ENCODE results near the gene ENTHD1. TPM values are rescaled to one million over a fixed set of nuclear protein-coding genes. Genes with fewer than 3 reads are reported as not detected.

Gene ENTHD1
- total RNA-seq, 1 donor from 2014 or later: not detected

DNA sequence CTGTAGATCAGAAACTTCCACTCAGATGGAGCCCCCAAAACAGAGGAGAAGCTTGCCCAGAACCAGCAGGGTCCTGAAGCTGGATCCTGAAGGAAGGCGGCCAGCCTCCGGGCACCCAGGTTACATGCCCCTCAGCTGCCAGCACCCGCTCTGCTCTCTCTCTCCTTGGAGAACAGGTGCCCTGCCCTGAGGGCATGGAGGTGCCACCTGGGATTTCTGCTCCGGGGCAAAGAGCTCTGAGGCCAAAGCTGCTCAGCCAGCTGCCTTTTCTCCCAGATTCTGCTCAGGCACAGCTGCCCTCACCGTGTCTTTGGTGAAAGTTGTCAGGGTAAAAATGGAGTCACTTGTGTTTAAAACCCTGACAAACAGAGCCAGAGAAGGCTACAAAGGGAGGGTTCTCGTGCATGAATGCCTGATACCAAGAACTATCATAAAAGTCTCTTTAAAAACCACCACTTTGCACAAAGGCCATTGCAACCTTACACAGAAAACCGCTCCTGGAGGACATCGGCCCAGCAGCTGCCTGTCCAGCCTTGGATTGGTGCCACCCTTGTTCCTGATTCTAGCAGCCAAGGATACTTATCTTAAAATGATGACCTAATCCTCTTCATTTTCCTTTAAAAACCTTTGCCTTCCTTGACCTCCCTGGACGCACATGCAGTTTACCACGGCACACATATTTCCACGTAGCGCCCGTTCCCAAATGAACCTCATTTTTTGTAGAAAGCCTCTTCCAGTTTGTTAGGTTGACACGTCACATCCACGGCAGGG lies 183.0 kb downstream of the ENTHD1 start:
- H3K4me3 Mint-ChIP-seq (ENCODE audit: unreplicated experiment): no peak overlapping the region
- H3K27me3 Mint-ChIP-seq (ENCODE audit: unreplicated experiment): peaks cover 4% of the 10 kb centered on the region
- no peak overlapping the region for H3K27ac Mint-ChIP-seq (ENCODE audit: unreplicated experiment)
- peaks cover 5% of the 10 kb centered on the region for H3K4me1 Mint-ChIP-seq (ENCODE audit: low read depth, unreplicated experiment)
- no peak for DNase-seq
- no peaks in the 10 kb centered on the region for H3K36me3 Mint-ChIP-seq (ENCODE audit: unreplicated experiment)
- TF ChIP-seq, protein P1, sequence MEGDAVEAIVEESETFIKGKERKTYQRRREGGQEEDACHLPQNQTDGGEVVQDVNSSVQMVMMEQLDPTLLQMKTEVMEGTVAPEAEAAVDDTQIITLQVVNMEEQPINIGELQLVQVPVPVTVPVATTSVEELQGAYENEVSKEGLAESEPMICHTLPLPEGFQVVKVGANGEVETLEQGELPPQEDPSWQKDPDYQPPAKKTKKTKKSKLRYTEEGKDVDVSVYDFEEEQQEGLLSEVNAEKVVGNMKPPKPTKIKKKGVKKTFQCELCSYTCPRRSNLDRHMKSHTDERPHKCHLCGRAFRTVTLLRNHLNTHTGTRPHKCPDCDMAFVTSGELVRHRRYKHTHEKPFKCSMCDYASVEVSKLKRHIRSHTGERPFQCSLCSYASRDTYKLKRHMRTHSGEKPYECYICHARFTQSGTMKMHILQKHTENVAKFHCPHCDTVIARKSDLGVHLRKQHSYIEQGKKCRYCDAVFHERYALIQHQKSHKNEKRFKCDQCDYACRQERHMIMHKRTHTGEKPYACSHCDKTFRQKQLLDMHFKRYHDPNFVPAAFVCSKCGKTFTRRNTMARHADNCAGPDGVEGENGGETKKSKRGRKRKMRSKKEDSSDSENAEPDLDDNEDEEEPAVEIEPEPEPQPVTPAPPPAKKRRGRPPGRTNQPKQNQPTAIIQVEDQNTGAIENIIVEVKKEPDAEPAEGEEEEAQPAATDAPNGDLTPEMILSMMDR (IDR thresholded peaks at IDR 0.05; ENCODE audit: partially characterized antibody, unreplicated experiment): no peak
- no peaks in the 10 kb centered on the region for H3K9me3 Mint-ChIP-seq (ENCODE audit: unreplicated experiment)

DNA sequence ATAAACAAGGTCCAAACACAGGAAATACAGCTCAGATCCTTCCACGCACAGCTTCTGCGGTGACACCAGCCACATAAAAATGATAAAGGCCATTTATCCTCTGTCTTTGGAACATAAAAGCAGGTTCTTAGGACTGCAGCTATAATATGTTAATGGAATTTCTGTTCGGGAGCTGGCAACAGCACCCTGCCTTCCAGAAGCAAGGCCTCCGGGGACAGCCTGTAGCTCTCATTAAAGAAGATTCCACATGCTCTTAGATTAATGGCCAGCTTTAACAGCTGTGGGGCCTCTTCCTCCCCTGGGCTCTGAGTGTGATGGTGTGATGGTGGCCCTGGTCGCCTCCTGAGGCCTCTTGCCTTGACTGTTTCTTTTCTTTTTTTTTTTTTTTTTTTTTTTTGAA lies 185.7 kb downstream of the ENTHD1 start:
- no peak for DNase-seq

DNA sequence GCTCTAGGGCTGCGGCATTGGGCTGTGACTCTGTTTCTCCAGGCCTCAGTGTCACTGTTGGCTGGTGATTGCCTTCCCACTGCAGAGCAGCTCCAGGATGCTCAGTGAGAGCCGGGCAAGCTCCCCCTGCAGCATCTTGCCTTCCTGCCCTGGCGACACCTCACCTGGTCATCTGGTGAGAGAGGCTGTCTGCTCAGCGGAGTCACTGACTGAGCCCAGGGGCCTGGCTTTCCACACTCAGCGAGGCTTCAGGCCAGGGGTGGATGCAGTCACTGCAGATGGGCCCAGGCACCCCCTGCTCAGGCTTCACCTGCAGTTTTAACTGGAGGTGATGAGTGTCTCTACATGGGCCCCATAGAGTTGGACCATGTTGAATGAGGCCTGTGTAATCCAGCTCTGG lies 186.2 kb downstream of the ENTHD1 start:
- Mint-ChIP-seq H3K4me3 (ENCODE audit: unreplicated experiment) (no peak overlapping the region), H3K4me1 (ENCODE audit: low read depth, unreplicated experiment) (peaks cover 12% of the 10 kb centered on the region), H3K36me3 (ENCODE audit: unreplicated experiment) (no peaks in the 10 kb centered on the region), H3K27me3 (ENCODE audit: unreplicated experiment) (peaks cover 4% of the 10 kb centered on the region), H3K27ac (ENCODE audit: unreplicated experiment) (no peak overlapping the region), H3K9me3 (ENCODE audit: unreplicated experiment) (no peaks in the 10 kb centered on the region)
- no peak for DNase-seq
- TF ChIP-seq, protein P1 (IDR thresholded peaks at IDR 0.05; ENCODE audit: partially characterized antibody, unreplicated experiment): no peak

More for the DNA sequence above, 185.7 kb downstream of the ENTHD1 start:
- Mint-ChIP-seq H3K36me3 (ENCODE audit: unreplicated experiment) (no peaks in the 10 kb centered on the region), H3K27me3 (ENCODE audit: unreplicated experiment) (peaks cover 4% of the 10 kb centered on the region), H3K9me3 (ENCODE audit: unreplicated experiment) (no peaks in the 10 kb centered on the region), H3K4me3 (ENCODE audit: unreplicated experiment) (no peak overlapping the region), H3K27ac (ENCODE audit: unreplicated experiment) (no peak overlapping the region), H3K4me1 (ENCODE audit: low read depth, unreplicated experiment) (peaks cover 14% of the 10 kb centered on the region)
- TF ChIP-seq, protein P1 (IDR thresholded peaks at IDR 0.05; ENCODE audit: partially characterized antibody, unreplicated experiment): no peak

DNA sequence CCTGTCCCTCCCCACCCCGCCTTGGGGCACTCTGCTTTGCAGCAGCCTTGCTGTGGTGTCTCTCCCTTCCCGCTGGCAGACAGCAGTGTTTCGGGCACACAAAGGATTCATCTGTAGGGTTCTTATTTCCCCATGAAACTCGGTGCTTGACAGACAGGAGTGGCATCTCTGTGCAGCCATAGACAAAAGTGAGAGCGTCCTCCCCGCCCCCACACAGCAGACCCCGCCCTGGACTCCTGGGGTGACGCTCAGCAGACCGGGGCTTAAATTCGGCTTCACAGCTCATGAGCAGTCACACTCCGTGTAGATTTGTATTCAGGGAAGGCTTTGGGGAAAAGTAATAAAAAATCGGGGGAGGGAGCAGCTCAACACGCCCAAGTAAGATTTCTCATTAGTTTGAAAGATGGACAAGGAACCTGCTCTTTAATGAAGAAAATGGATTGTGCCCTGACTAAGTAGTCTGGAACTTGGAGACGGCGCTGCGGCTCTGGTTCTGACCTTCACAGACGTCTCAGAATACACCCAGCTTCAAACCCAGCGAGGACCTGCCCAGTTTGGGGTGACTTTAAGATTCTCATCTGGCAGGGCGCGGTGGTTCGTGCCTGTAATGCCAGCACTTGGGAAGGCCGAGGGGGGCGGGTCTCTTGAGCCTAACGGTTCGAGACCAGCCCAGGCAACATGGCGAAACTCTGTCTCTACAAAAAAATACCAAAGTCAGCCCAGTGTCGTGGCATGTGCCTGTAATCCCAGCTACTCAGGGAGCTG lies 187.0 kb downstream of the ENTHD1 start:
- no peak for DNase-seq
- Mint-ChIP-seq H3K9me3 (ENCODE audit: unreplicated experiment) (no peaks in the 10 kb centered on the region), H3K36me3 (ENCODE audit: unreplicated experiment) (no peaks in the 10 kb centered on the region), H3K4me1 (ENCODE audit: low read depth, unreplicated experiment) (peaks cover 12% of the 10 kb centered on the region), H3K27me3 (ENCODE audit: unreplicated experiment) (peaks cover 4% of the 10 kb centered on the region), H3K4me3 (ENCODE audit: unreplicated experiment) (no peak overlapping the region), H3K27ac (ENCODE audit: unreplicated experiment) (no peak overlapping the region)
- TF ChIP-seq, protein P1 (IDR thresholded peaks at IDR 0.05; ENCODE audit: partially characterized antibody, unreplicated experiment): no peak

DNA sequence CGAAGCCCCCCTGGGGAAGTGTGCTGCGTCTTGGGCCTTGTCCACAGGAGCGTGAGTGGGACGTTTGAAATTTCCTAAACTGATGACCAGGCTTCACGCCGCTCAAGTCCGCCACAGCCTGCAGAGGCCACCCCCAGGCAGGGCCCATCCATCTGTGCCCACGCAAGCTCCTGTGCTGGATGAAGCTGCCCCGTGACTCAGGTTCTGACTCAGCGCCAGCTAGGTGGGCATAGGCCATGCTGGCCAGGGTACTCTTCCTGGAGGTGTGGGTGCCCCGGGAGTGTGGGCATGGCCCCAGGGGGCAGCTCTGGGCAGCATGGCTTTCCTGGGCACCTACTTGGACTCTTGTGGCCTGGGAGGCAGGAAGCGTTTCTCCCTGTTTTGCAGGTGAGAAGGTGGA lies 188.2 kb downstream of the ENTHD1 start:
- peaks cover 3% of the 10 kb centered on the region for H3K9me3 Mint-ChIP-seq (ENCODE audit: unreplicated experiment)
- H3K36me3 Mint-ChIP-seq (ENCODE audit: unreplicated experiment): no peaks in the 10 kb centered on the region
- H3K4me3 Mint-ChIP-seq (ENCODE audit: unreplicated experiment): no peak overlapping the region
- peaks cover 14% of the 10 kb centered on the region for H3K4me1 Mint-ChIP-seq (ENCODE audit: low read depth, unreplicated experiment)
- H3K27me3 Mint-ChIP-seq (ENCODE audit: unreplicated experiment): peaks cover 4% of the 10 kb centered on the region
- TF ChIP-seq, protein P1 (IDR thresholded peaks at IDR 0.05; ENCODE audit: partially characterized antibody, unreplicated experiment): no peak
- no peak overlapping the region for H3K27ac Mint-ChIP-seq (ENCODE audit: unreplicated experiment)
- DNase-seq: no peak

Measured in glutamatergic neuron (in vitro differentiated cells).